HEK293 (cell line): ENCODE data around the gene MTFR1L.

Experiments
- IKZF3 ChIP-seq: fragments of 450-650 bp; IDR thresholded peaks from 2 replicates; pipeline ENCODE4 v1.5.0; 2018; ENCODE audit warnings: missing biosample characterization, mild to moderate bottlenecking, missing genetic modification characterization, moderate library complexity
- KLF8 ChIP-seq: fragments of 450-650 bp; formaldehyde crosslinking; IDR thresholded peaks from 2 replicates; pipeline ENCODE4 v1.5.1; 2016; ENCODE audit warnings: missing biosample characterization, missing genetic modification characterization
- PBX3 ChIP-seq: sonication (generic); formaldehyde crosslinking; IDR thresholded peaks from 2 replicates; pipeline ENCODE4 v1.8.1; 2022; ENCODE audit warnings: mild to moderate bottlenecking, moderate library complexity, missing genetic modification reagents
- PRDM1 ChIP-seq: fragments of 450-650 bp; formaldehyde crosslinking; IDR thresholded peaks from 2 replicates; pipeline ENCODE4; 2016; ENCODE audit warnings: missing biosample characterization, missing genetic modification characterization
- SP3 ChIP-seq: fragments of 450-650 bp; formaldehyde crosslinking; IDR thresholded peaks from 2 replicates; pipeline ENCODE4 v1.5.1; 2016; ENCODE audit warnings: missing biosample characterization, missing genetic modification characterization
- TRIM28 ChIP-seq: IDR thresholded peaks from 2 replicates; pipeline ENCODE4 v1.6.1; 2011; ENCODE audit warnings: low read length, control low read depth, borderline replicate concordance
- ZBTB20 ChIP-seq: fragments of 450-650 bp; formaldehyde crosslinking; IDR thresholded peaks from 2 replicates; pipeline ENCODE4 v1.5.1; 2016; ENCODE audit warnings: missing biosample characterization, missing genetic modification characterization
- ZBTB49 ChIP-seq: fragments of 450-650 bp; formaldehyde crosslinking; IDR thresholded peaks from 2 replicates; pipeline ENCODE4 v1.5.1; 2016; ENCODE audit warnings: missing biosample characterization, missing genetic modification characterization, low read depth
- ZNF132 ChIP-seq: fragments of 450-650 bp; formaldehyde crosslinking; IDR thresholded peaks from 2 replicates; pipeline ENCODE4 v1.5.1; 2017; ENCODE audit warnings: missing biosample characterization, missing genetic modification characterization, borderline replicate concordance
- ZNF211 ChIP-seq: fragments of 450-650 bp; formaldehyde crosslinking; IDR thresholded peaks from 2 replicates; pipeline ENCODE4 v1.5.1; 2016; ENCODE audit warnings: low read depth, missing biosample characterization, missing genetic modification characterization
- ZNF221 ChIP-seq: fragments of 450-650 bp; formaldehyde crosslinking; IDR thresholded peaks from 2 replicates; pipeline ENCODE4 v1.5.1; 2017; ENCODE audit warnings: missing biosample characterization, missing genetic modification characterization, borderline replicate concordance
- ZNF274 ChIP-seq, 2 experiments: fragments of 200-500 bp in 1 of 2; fragments of 450-650 bp in 1 of 2; sonication (Bioruptor generic) in 1 of 2; formaldehyde crosslinking in 1 of 2; IDR thresholded peaks; 2 replicates each; pipeline versions ENCODE4 v1.5.1 to v1.6.1; 2014 to 2016; ENCODE audit warnings: borderline replicate concordance in 1 of 2, inconsistent platforms in 1 of 2, low read length in 1 of 2, missing biosample characterization in 1 of 2, missing genetic modification characterization in 1 of 2
- ZNF544 ChIP-seq: fragments of 450-650 bp; formaldehyde crosslinking; IDR thresholded peaks from 2 replicates; pipeline ENCODE4 v1.5.0; 2017; ENCODE audit warnings: missing biosample characterization, missing genetic modification characterization
- ZNF555 ChIP-seq: fragments of 450-650 bp; formaldehyde crosslinking; conservative IDR thresholded peaks from 2 replicates; pipeline ENCODE4 v1.5.1; 2017; ENCODE audit warnings: missing biosample characterization, mild to moderate bottlenecking, missing genetic modification characterization, inconsistent platforms
- ZNF558 ChIP-seq: fragments of 450-650 bp; formaldehyde crosslinking; IDR thresholded peaks from 2 replicates; pipeline ENCODE4 v1.5.1; 2016; ENCODE audit warnings: missing biosample characterization, missing genetic modification characterization
- ZNF561 ChIP-seq: fragments of 450-650 bp; IDR thresholded peaks from 2 replicates; pipeline ENCODE4 v1.5.1; 2018; ENCODE audit warnings: missing biosample characterization, missing genetic modification characterization, borderline replicate concordance
- ZNF621 ChIP-seq: fragments of 450-650 bp; formaldehyde crosslinking; IDR thresholded peaks from 2 replicates; pipeline ENCODE4 v1.5.1; 2017; ENCODE audit warnings: missing biosample characterization, missing genetic modification characterization
- ZNF677 ChIP-seq: fragments of 450-650 bp; IDR thresholded peaks from 2 replicates; pipeline ENCODE4 v1.5.0; 2018; ENCODE audit warnings: missing biosample characterization, mild to moderate bottlenecking, missing genetic modification characterization, moderate library complexity
- ZSCAN18 ChIP-seq: fragments of 450-650 bp; formaldehyde crosslinking; IDR thresholded peaks from 2 replicates; pipeline ENCODE4 v1.5.1; 2016; ENCODE audit warnings: missing biosample characterization, missing genetic modification characterization
- ZSCAN30 ChIP-seq: fragments of 450-650 bp; IDR thresholded peaks from 2 replicates; pipeline ENCODE4 v1.5.1; 2018; ENCODE audit warnings: missing biosample characterization, mild to moderate bottlenecking, missing genetic modification characterization, moderate library complexity
- TF ChIP-seq, protein P1 (sequence below): fragments of 450-650 bp; formaldehyde crosslinking; IDR thresholded peaks from 2 replicates; pipeline ENCODE4 v1.5.1; 2016; ENCODE audit warnings: missing biosample characterization, missing genetic modification characterization
- TF ChIP-seq, protein P2 (sequence below): fragments of 450-650 bp; formaldehyde crosslinking; IDR thresholded peaks from 2 replicates; pipeline ENCODE4 v1.5.1; 2017; ENCODE audit warnings: missing biosample characterization, missing genetic modification characterization
- TF ChIP-seq, protein P3 (sequence below): fragments of 450-650 bp; formaldehyde crosslinking; conservative IDR thresholded peaks from 2 replicates; pipeline ENCODE4 v1.5.1; 2016; ENCODE audit warnings: low read depth, missing biosample characterization, missing genetic modification characterization

The MTFR1L gene

DNA sequence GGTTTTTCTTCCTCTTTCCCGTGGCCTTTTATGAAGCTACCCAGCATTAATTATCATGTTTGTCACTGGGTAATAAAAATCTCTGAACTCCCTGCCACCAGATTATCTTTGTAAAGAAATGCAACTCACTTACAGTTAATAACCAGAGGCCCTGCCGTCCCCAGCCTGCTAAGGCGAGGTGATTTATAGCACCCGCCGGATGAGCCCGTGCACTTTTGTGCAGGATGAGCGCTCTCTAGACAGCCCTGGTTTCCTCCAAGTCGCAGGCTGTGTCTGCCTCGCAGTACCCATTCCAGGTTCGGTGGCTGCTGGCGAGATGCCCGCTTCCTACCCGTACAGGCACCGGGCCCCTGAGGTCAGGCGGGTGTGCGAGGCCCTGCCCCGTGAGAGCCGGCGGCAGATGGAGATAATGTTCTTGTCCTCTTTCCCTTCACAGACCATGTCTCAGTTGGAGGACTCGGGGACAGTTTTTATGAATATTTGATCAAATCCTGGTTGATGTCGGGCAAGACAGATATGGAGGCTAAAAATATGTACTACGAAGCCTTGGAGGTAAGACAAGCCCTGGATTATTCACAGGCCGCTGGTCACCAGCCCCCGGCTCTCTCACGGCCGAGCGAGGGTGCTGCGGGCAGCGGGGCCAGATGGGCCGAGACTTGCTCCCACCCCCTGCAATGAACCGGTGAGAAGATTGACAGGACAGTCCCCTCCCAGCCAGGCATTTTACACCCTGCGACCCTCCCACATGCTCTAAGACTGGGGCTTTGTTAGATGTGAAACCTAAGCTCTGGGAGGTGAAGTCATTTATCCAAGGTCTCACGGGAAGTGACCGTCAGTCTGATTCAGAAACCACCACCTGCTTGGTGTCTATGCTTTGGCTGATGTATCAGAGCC lies 48.3 kb upstream of the MTFR1L start (continued):
- TF ChIP-seq ZSCAN30 (peak; percentile 62; the same call in 1 of the 2 replicates), TRIM28 (peak; percentile 58; the same call in 1 of the 2 replicates), ZNF211 (no peak), ZBTB20 (tag by site-specific recombination) (peak; percentile 64), ZNF555 (tag by site-specific recombination) (no peak), ZNF558 (tag by site-specific recombination) (no peak), ZNF221 (tag by site-specific recombination) (no peak), IKZF3 (0 out of 2 replicates have a peak, but pooled peaks have one; percentile 40), PBX3 (CRISPR knock-in tag) (no peak), ZNF544 (tag by site-specific recombination) (no peak), KLF8 (tag by site-specific recombination) (no peak), ZNF621 (tag by site-specific recombination) (no peak), ZSCAN18 (tag by site-specific recombination) (no peak), ZNF561 (tag by site-specific recombination) (peak; percentile 76; the same call in 1 of the 2 replicates), PRDM1 (no peak), ZNF677 (tag by site-specific recombination) (no peak), ZBTB49 (tag by site-specific recombination) (no peak), ZNF132 (no peak), SP3 (tag by site-specific recombination) (no peak), ZNF274 (IDR thresholded peaks at IDR 0.05; ENCODE audit: low read length) (no peak), ZNF274 (tag by site-specific recombination; IDR thresholded peaks at IDR 0.05; ENCODE audit: borderline replicate concordance) (no peak)
- TF ChIP-seq, protein P1, sequence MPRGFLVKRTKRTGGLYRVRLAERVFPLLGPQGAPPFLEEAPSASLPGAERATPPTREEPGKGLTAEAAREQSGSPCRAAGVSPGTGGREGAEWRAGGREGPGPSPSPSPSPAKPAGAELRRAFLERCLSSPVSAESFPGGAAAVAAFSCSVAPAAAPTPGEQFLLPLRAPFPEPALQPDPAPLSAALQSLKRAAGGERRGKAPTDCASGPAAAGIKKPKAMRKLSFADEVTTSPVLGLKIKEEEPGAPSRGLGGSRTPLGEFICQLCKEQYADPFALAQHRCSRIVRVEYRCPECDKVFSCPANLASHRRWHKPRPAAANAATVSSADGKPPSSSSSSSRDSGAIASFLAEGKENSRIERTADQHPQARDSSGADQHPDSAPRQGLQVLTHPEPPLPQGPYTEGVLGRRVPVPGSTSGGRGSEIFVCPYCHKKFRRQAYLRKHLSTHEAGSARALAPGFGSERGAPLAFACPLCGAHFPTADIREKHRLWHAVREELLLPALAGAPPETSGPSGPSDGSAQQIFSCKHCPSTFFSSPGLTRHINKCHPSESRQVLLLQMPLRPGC: peak; percentile 78; the same call in 1 of the 2 replicates
- TF ChIP-seq, protein P2, sequence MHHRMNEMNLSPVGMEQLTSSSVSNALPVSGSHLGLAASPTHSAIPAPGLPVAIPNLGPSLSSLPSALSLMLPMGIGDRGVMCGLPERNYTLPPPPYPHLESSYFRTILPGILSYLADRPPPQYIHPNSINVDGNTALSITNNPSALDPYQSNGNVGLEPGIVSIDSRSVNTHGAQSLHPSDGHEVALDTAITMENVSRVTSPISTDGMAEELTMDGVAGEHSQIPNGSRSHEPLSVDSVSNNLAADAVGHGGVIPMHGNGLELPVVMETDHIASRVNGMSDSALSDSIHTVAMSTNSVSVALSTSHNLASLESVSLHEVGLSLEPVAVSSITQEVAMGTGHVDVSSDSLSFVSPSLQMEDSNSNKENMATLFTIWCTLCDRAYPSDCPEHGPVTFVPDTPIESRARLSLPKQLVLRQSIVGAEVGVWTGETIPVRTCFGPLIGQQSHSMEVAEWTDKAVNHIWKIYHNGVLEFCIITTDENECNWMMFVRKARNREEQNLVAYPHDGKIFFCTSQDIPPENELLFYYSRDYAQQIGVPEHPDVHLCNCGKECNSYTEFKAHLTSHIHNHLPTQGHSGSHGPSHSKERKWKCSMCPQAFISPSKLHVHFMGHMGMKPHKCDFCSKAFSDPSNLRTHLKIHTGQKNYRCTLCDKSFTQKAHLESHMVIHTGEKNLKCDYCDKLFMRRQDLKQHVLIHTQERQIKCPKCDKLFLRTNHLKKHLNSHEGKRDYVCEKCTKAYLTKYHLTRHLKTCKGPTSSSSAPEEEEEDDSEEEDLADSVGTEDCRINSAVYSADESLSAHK: peak; percentile 49
- TF ChIP-seq, protein P3, sequence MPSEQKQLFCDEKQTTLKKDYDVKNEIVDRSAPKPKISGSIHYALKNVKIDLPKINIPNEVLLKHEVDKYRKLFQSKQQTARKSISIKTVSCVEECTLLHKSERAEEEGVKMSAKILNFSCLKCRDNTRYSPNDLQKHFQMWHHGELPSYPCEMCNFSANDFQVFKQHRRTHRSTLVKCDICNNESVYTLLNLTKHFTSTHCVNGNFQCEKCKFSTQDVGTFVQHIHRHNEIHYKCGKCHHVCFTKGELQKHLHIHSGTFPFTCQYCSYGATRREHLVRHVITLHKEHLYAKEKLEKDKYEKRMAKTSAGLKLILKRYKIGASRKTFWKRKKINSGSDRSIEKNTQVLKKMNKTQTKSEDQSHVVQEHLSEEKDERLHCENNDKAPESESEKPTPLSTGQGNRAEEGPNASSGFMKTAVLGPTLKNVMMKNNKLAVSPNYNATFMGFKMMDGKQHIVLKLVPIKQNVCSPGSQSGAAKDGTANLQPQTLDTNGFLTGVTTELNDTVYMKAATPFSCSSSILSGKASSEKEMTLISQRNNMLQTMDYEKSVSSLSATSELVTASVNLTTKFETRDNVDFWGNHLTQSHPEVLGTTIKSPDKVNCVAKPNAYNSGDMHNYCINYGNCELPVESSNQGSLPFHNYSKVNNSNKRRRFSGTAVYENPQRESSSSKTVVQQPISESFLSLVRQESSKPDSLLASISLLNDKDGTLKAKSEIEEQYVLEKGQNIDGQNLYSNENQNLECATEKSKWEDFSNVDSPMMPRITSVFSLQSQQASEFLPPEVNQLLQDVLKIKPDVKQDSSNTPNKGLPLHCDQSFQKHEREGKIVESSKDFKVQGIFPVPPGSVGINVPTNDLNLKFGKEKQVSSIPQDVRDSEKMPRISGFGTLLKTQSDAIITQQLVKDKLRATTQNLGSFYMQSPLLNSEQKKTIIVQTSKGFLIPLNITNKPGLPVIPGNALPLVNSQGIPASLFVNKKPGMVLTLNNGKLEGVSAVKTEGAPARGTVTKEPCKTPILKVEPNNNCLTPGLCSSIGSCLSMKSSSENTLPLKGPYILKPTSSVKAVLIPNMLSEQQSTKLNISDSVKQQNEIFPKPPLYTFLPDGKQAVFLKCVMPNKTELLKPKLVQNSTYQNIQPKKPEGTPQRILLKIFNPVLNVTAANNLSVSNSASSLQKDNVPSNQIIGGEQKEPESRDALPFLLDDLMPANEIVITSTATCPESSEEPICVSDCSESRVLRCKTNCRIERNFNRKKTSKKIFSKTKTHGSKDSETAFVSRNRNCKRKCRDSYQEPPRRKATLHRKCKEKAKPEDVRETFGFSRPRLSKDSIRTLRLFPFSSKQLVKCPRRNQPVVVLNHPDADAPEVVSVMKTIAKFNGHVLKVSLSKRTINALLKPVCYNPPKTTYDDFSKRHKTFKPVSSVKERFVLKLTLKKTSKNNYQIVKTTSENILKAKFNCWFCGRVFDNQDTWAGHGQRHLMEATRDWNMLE: 0 out of 2 replicates have a peak, but pooled peaks have one; percentile 29
